Calu3 (cell line): ENCODE data around the gene DPPA4. TPM values are rescaled to one million over a fixed set of nuclear protein-coding genes. Genes with fewer than 3 reads are reported as not detected.

Experiments
- BruUV-seq: library from RNA; stranded (reverse); fragments of 400-500 nt; replicated peaks from 2 replicates; lab custom pipeline; 2021; lab: Mats Ljungman, UMichigan
- CTCF ChIA-PET: fragments of 300-600 bp; sonication (Branson Sonifier 250); formaldehyde crosslinking; loops from one replicate; lab custom pipeline; 2022; ENCODE audit warnings: antibody characterized with exemption; lab: Charles Lee
- DNase-seq: peaks from one replicate; pipeline ENCODE4 v3.0.0; 2022
- H3K27ac Mint-ChIP-seq: one replicate; pipeline ENCODE4 v1.8.0; 2022; ENCODE audit warnings: mixed read lengths; ENCODE audit not compliant: unreplicated experiment
- H3K27me3 Mint-ChIP-seq: one replicate; pipeline ENCODE4 v1.8.0; 2022; ENCODE audit warnings: mixed read lengths; ENCODE audit not compliant: unreplicated experiment
- H3K36me3 Mint-ChIP-seq: one replicate; pipeline ENCODE4 v1.8.0; 2022; ENCODE audit warnings: mild to moderate bottlenecking, moderate library complexity, mixed read lengths; ENCODE audit not compliant: insufficient read depth, unreplicated experiment
- H3K4me1 Mint-ChIP-seq: one replicate; pipeline ENCODE4 v1.8.0; 2022; ENCODE audit warnings: mild to moderate bottlenecking, low read depth, mixed read lengths; ENCODE audit not compliant: unreplicated experiment
- H3K4me3 Mint-ChIP-seq: one replicate; pipeline ENCODE4 v1.8.0; 2022; ENCODE audit warnings: mild to moderate bottlenecking, low read depth, moderate library complexity, mixed read lengths; ENCODE audit not compliant: unreplicated experiment
- H3K9me3 Mint-ChIP-seq: one replicate; pipeline ENCODE4 v1.8.0; 2022; ENCODE audit warnings: low read depth, mixed read lengths; ENCODE audit not compliant: unreplicated experiment
- intact Hi-C: fragments of 100-400 bp; cut with micrococcal nuclease; formaldehyde crosslinking; loops from one replicate; pipeline ENCODE4 v1.10.0; 2022; ENCODE audit not compliant: unreplicated experiment
- total RNA-seq: library from RNA; stranded (reverse); gene quantifications from 2 replicates; pipeline ENCODE4 v1.2.3, GENCODE V29; 2022
- TF ChIP-seq, protein P1 (sequence below): fragments of 200-600 bp; IDR thresholded peaks from one replicate; pipeline ENCODE4 v1.8.0; 2022; ENCODE audit warnings: antibody characterized with exemption; ENCODE audit not compliant: unreplicated experiment

Gene DPPA4
- total RNA-seq, 1 experiment from 2014 or later: not detected

DNA sequence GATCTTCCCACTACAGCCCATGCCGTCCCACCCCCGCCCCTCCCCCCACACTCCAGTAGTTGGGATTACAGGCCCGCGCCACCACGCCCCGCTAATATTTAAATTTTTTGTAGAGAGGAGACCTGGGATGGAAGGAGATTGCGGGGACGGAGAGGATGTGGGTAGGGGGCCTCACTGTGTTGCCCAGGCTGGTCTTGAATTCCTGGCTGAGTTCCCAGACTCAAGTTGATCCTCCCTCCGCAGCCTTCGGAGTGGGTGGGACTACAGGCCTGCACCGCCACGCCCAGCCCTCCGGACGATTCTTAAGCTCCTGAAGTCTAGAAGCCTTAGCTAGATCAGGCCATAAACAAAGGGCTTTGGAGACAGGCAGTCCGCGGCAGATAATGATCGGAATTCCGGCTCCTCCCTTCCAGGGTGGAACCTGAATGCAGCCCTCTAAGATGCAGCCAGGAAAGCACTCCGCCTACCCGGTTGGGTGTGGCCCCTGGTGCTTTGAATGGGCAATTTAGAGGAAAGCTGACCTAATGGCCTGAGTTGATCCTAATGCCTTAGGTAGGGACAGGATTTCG is 21.1 kb downstream of the DPPA4 start, which contains the start of gene DPPA2:
Gene DPPA2, minus strand, starts transcription at position 356 of the 569 bp plus-strand sequence. CDS start 1,975 bp downstream, outside the sequence.
- CTCF ChIA-PET: no interaction called here
- intact Hi-C loops: no loop called here
- no TSS peak for BruUV-seq
- TF ChIP-seq, protein P1, sequence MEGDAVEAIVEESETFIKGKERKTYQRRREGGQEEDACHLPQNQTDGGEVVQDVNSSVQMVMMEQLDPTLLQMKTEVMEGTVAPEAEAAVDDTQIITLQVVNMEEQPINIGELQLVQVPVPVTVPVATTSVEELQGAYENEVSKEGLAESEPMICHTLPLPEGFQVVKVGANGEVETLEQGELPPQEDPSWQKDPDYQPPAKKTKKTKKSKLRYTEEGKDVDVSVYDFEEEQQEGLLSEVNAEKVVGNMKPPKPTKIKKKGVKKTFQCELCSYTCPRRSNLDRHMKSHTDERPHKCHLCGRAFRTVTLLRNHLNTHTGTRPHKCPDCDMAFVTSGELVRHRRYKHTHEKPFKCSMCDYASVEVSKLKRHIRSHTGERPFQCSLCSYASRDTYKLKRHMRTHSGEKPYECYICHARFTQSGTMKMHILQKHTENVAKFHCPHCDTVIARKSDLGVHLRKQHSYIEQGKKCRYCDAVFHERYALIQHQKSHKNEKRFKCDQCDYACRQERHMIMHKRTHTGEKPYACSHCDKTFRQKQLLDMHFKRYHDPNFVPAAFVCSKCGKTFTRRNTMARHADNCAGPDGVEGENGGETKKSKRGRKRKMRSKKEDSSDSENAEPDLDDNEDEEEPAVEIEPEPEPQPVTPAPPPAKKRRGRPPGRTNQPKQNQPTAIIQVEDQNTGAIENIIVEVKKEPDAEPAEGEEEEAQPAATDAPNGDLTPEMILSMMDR: no peak
- Mint-ChIP-seq H3K36me3 (no peaks in the 10 kb centered on the region), H3K27ac (no peak within 1 kb of the TSS), H3K9me3 (no peaks in the 10 kb centered on the region), H3K4me3 (no peak within 1 kb of the TSS), H3K27me3 (no peaks in the 10 kb centered on the region), H3K4me1 (no peaks in the 10 kb centered on the region)
- no peak for DNase-seq

DNA sequence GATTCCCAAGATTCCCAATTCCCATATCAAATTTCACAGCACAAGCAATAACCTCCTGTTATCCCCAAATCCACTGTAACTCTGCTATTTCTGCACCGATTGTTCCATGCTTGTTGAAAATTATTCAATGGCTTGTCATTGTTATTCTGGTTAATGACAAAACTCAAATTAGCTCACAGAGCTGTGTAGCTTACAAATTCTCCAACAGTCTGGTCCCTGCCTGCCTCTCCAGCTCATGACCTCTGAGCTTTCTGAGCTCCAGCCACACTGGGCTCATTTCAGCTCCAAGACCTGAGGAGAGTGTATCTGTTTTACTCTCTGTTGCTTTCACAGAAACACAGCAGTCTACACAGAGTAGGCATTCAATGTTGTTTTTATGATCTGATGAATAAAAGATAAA is 24.3 kb downstream of the DPPA4 start:
- no TSS peak for BruUV-seq
- no peaks in the 10 kb centered on the region for H3K27me3 Mint-ChIP-seq
- CTCF ChIA-PET: no interaction called here
- no peaks in the 10 kb centered on the region for H3K9me3 Mint-ChIP-seq
- no peaks in the 10 kb centered on the region for H3K36me3 Mint-ChIP-seq
- TF ChIP-seq, protein P1: no peak
- no peak overlapping the region for H3K4me3 Mint-ChIP-seq
- intact Hi-C loops: no loop called here
- no peaks in the 10 kb centered on the region for H3K4me1 Mint-ChIP-seq
- H3K27ac Mint-ChIP-seq: no peak overlapping the region
- DNase-seq: no peak

DNA sequence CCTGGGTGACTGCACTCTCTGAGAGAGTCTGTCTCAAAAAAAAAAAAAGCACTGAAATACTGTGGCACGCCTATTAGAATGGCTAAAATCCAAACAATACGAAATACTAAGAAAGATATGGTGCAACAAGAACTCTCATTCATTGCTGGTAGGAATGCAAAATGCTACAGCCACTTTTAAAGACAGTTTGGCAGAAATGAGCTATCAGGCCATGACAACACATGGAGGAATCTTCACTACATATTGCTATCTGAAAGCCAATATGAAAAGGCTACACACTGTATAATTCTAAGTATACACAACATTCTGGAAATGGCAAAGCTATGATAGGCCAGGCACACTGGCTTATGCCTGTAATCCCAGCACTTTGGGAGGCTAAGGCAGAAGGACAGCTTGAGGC is 39.9 kb downstream of the DPPA4 start:
- no peak for DNase-seq
- intact Hi-C loops: no loop called here
- H3K4me1 Mint-ChIP-seq: no peaks in the 10 kb centered on the region
- H3K27me3 Mint-ChIP-seq: no peaks in the 10 kb centered on the region
- no peak overlapping the region for H3K27ac Mint-ChIP-seq
- peaks cover 2% of the 10 kb centered on the region for H3K9me3 Mint-ChIP-seq
- CTCF ChIA-PET: no interaction called here
- no TSS peak for BruUV-seq
- H3K4me3 Mint-ChIP-seq: no peak overlapping the region
- TF ChIP-seq, protein P1: no peak
- no peaks in the 10 kb centered on the region for H3K36me3 Mint-ChIP-seq

DNA sequence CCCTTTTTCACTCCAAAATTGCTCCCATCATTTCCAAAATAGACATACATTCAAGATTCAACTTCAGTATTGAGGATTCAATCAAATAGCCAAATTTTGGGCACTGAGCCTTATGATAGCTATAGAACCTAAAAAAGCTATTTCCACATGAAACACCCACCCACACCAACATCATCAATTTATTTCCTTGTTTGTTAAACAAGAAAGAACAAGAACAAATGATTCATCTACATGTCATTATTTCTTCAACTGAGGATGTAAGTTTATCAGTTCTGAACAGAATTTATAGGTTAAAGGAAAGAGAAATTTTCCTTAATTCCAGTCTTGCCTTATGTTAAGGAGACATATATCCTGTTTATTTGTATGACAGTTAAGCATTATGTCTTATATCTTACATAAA is 53.3 kb downstream of the DPPA4 start:
- H3K27ac Mint-ChIP-seq: no peak overlapping the region
- no peaks in the 10 kb centered on the region for H3K4me1 Mint-ChIP-seq
- CTCF ChIA-PET: interaction anchor here (0.6 kb wide), 1 partner anchor 80 kb away, joined by 3 read pairs; no protein-coding TSS in a partner anchor
- H3K36me3 Mint-ChIP-seq: no peaks in the 10 kb centered on the region
- intact Hi-C loops: no loop called here
- BruUV-seq: no TSS peak
- DNase-seq: no peak
- H3K4me3 Mint-ChIP-seq: no peak overlapping the region
- TF ChIP-seq, protein P1: no peak
- H3K9me3 Mint-ChIP-seq: no peaks in the 10 kb centered on the region
- no peaks in the 10 kb centered on the region for H3K27me3 Mint-ChIP-seq
